Mesenchymal stem cell (in vitro differentiated cells and primary cell): Measurements from ENCODE around the gene MKRN2.
A peak's percentile ranks its signal among the peaks of the same experiment; 100 is the strongest.
"Not testable (repeated sequence)": the region's sequence is repeated elsewhere in the genome, so short reads cannot be mapped to it uniquely, and the experiment has no call there.

ENCODE experiments used
- DNase-seq: peaks from one replicate; pipeline ENCODE4 v3.0.0-alpha.2; 2013
- H2AFZ ChIP-seq: one replicate; pipeline ENCODE4 v1.6.1; 2013; ENCODE audit warnings: low read depth, mild to moderate bottlenecking, control low read depth, inconsistent platforms, low read length, moderate library complexity
- H2AK5ac ChIP-seq: 2 replicates; pipeline ENCODE4 v1.6.1; 2013; ENCODE audit warnings: low read length, moderate library complexity, mild to moderate bottlenecking, inconsistent platforms; ENCODE audit not compliant: severe bottlenecking
- H2BK120ac ChIP-seq: one replicate; pipeline ENCODE4 v1.6.1; 2013; ENCODE audit warnings: low read depth, mild to moderate bottlenecking, inconsistent platforms, low read length, moderate library complexity
- H2BK12ac ChIP-seq, 2 experiments: one replicate each; pipeline ENCODE4 v1.6.1; 2013; ENCODE audit warnings: inconsistent platforms in 2 of 2, low read length in 2 of 2, mild to moderate bottlenecking in 2 of 2, moderate library complexity in 2 of 2, control low read depth in 1 of 2
- H2BK15ac ChIP-seq: one replicate; pipeline ENCODE4 v1.6.1; 2013; ENCODE audit warnings: mild to moderate bottlenecking, low read depth, inconsistent platforms; ENCODE audit not compliant: poor library complexity, severe bottlenecking
- H2BK5ac ChIP-seq: 2 replicates; pipeline ENCODE4 v1.6.1; 2013; ENCODE audit warnings: low read depth, mild to moderate bottlenecking, low read length, control low read depth, inconsistent platforms; ENCODE audit not compliant: poor library complexity, severe bottlenecking
- H3K14ac ChIP-seq, 2 experiments: one replicate each; pipeline ENCODE4 v1.6.1; 2013; ENCODE audit warnings: inconsistent platforms in 2 of 2, low read length in 2 of 2, control low read depth in 1 of 2, mild to moderate bottlenecking in 1 of 2, moderate library complexity in 1 of 2
- H3K18ac ChIP-seq, 2 experiments: one replicate each; pipeline ENCODE4 v1.6.1; 2013; ENCODE audit warnings: inconsistent platforms in 2 of 2, low read length in 2 of 2, control low read depth in 1 of 2, low read depth in 1 of 2, mild to moderate bottlenecking in 1 of 2
- H3K23ac ChIP-seq, 2 experiments: one replicate each; pipeline ENCODE4 v1.6.1; 2013; ENCODE audit warnings: inconsistent platforms in 2 of 2, low read length in 2 of 2, mild to moderate bottlenecking in 2 of 2, moderate library complexity in 2 of 2, control low read depth in 1 of 2
- H3K27ac ChIP-seq: 2 replicates; pipeline ENCODE4 v1.5.1; 2013; ENCODE audit warnings: mild to moderate bottlenecking, moderate library complexity, low read length, control low read depth, inconsistent platforms; ENCODE audit not compliant: poor library complexity, severe bottlenecking
- H3K27me3 ChIP-seq, 2 experiments: 2 replicates each; pipeline versions ENCODE4 v1.6.1 to v1.7.0; 2013; ENCODE audit warnings: low read length in 2 of 2, mild to moderate bottlenecking in 2 of 2, moderate library complexity in 2 of 2, control low read depth in 1 of 2, inconsistent platforms in 1 of 2; ENCODE audit not compliant: control insufficient read depth in 1 of 2, insufficient read depth in 1 of 2
- H3K36me3 ChIP-seq, 2 experiments: 2 replicates each; pipeline versions ENCODE4 v1.6.1 to v1.7.0; 2013; ENCODE audit warnings: low read length in 2 of 2, control low read depth in 1 of 2, inconsistent platforms in 1 of 2, low read depth in 1 of 2, mild to moderate bottlenecking in 1 of 2; ENCODE audit not compliant: insufficient read depth in 2 of 2, control insufficient read depth in 1 of 2
- H3K4ac ChIP-seq, 2 experiments: one replicate each; pipeline ENCODE4 v1.6.1; 2013; ENCODE audit warnings: inconsistent platforms in 2 of 2, low read length in 2 of 2, mild to moderate bottlenecking in 2 of 2, moderate library complexity in 2 of 2, control low read depth in 1 of 2, low read depth in 1 of 2
- H3K4me1 ChIP-seq: 2 replicates; pipeline ENCODE4 v1.6.1; 2013; ENCODE audit warnings: low read depth, low read length, control low read depth; ENCODE audit not compliant: control insufficient read depth, insufficient read depth
- H3K4me2 ChIP-seq: 2 replicates; pipeline ENCODE4 v1.6.1; 2013; ENCODE audit warnings: low read length, mild to moderate bottlenecking, inconsistent platforms; ENCODE audit not compliant: poor library complexity, severe bottlenecking
- H3K4me3 ChIP-seq, 2 experiments: 2 replicates each; pipeline versions ENCODE4 v1.5.1 to v1.7.0; 2013; ENCODE audit warnings: low read length in 2 of 2, mild to moderate bottlenecking in 2 of 2, control low read depth in 1 of 2, low read depth in 1 of 2; ENCODE audit not compliant: insufficient read depth in 1 of 2
- H3K79me1 ChIP-seq: replicated peaks from 2 replicates; pipeline ENCODE4 v1.6.1; 2013; ENCODE audit warnings: mild to moderate bottlenecking, control low read depth, low read length, inconsistent platforms; ENCODE audit not compliant: poor library complexity, severe bottlenecking
- H3K9ac ChIP-seq: 2 replicates; pipeline ENCODE4 v1.7.0; 2013; ENCODE audit warnings: mild to moderate bottlenecking, low read length, moderate library complexity
- H3K9me3 ChIP-seq: 2 replicates; pipeline ENCODE4 v1.7.0; 2013; ENCODE audit warnings: mild to moderate bottlenecking, low read length; ENCODE audit not compliant: control insufficient read depth
- H4K8ac ChIP-seq: one replicate; pipeline ENCODE4 v1.6.1; 2013; ENCODE audit warnings: inconsistent platforms, mild to moderate bottlenecking, low read length, moderate library complexity
- H4K91ac ChIP-seq: one replicate; pipeline ENCODE4 v1.6.1; 2013; ENCODE audit warnings: mild to moderate bottlenecking, low read length, inconsistent platforms
- WGBS: methylation state at CpG from one replicate; pipeline ENCODE4 v1.1.7; 2013; ENCODE audit warnings: mixed read lengths; 5-methylcytosine and 5-hydroxymethylcytosine counted together

MKRN2 gene

DNA sequence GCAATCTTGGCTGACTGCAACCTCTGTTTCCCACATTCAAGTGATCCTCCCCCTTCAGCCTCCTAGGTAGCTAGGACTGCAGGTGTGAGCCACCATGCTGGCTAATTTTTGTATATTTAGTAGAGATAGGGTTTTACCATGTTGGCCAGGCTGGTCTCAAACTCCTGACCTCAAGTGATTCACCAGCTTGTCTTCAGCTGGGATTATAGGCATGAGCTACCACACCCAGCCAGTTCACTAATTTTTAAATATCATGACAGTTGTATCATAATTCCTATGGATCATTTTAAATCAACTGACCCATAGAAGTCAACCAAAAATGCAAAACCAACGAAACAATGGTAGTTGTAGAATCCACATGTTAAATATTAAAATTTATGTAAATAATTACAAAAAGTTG lies 71.9 kb downstream of the MKRN2 start:
- Histone ChIP-seq H4K91ac (no peak overlapping the region), H3K27me3 (no peaks in the 10 kb centered on the region), H3K36me3 (no peaks in the 10 kb centered on the region), H3K18ac (no peak overlapping the region), H2AFZ (no peak overlapping the region), H3K4me3 (no peak overlapping the region), H3K9me3 (no peaks in the 10 kb centered on the region), H3K23ac (no peak overlapping the region), H3K4me2 (no peak overlapping the region), H3K14ac (no peak overlapping the region), H3K4ac (no peak overlapping the region), H2BK12ac (no peak overlapping the region), H2BK15ac (no peak overlapping the region), H2AK5ac (no peak overlapping the region), H3K9ac (no peak overlapping the region), H4K8ac (no peak overlapping the region), H3K27ac (no peak overlapping the region), H3K79me1 (peaks cover 3% of the 10 kb centered on the region), H3K4me1 (peaks cover 16% of the 10 kb centered on the region), H2BK5ac (no peak overlapping the region), H2BK120ac (no peak overlapping the region)
- DNase-seq: no peak
- no CpG with 5 or more reads among the region's 1 CpG for WGBS

DNA sequence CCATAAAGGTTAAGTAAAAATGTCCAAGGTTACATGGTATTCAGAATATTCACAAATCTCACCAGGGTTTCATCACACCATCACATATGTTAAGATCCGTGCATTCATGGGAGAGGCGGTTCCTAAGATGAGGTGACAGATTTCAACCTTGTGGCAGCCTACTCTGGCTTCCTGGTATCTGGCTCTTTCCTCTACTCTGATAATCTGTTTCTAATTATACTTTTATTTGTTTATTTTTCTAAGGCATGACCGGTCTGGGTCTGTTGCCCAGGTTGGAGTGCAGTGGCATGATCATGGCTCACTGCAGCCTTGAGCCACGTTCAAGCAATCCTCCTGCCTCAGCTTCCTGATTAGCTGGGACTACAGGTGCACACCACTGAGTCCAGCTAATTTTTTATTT lies 72.7 kb downstream of the MKRN2 start:
- Histone ChIP-seq H3K18ac (no peak overlapping the region), H4K8ac (no peak overlapping the region), H2AK5ac (no peak overlapping the region), H2BK15ac (no peak overlapping the region), H3K9ac (no peak overlapping the region), H3K4me3 (no peak overlapping the region), H3K4ac (no peak overlapping the region), H2AFZ (no peak overlapping the region), H3K79me1 (peaks cover 6% of the 10 kb centered on the region), H4K91ac (no peak overlapping the region), H3K27me3 (no peaks in the 10 kb centered on the region), H3K14ac (no peak overlapping the region), H3K27ac (no peak overlapping the region), H3K9me3 (no peaks in the 10 kb centered on the region), H3K4me1 (peaks cover 16% of the 10 kb centered on the region), H2BK12ac (no peak overlapping the region), H2BK5ac (no peak overlapping the region), H3K36me3 (peaks cover 0 to under 1% of the 10 kb centered on the region in 2 experiments), H3K4me2 (no peak overlapping the region), H2BK120ac (no peak overlapping the region), H3K23ac (no peak overlapping the region)
- DNase-seq: peak; percentile 29
- WGBS: 61% methylated on average over 4 of the region's 4 CpGs

DNA sequence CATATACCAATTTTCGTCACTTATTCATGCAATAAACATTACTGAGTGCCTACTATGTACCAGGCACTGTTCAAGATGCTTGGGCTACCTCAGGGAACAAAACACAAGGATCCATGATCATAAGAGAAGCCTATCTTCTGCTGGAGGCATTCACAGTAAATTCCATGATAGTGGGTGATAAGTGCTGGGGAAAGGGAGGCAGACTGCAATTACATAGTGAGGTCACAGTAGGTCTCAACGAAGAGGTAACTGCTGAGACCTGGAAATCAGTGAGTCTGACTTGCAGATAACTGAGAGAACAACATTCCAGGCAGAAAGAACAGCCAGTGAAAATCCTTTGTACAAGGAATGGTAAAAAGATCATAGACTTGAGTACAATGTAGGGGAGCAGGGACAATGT lies 73.4 kb downstream of the MKRN2 start:
- Histone ChIP-seq H4K8ac (no peak overlapping the region), H3K27me3 (no peaks in the 10 kb centered on the region), H2BK120ac (no peak overlapping the region), H2AFZ (no peak overlapping the region), H2BK15ac (no peak overlapping the region), H3K4me2 (no peak overlapping the region), H3K9ac (no peak overlapping the region), H2BK5ac (no peak overlapping the region), H3K27ac (no peak overlapping the region), H2BK12ac (no peak overlapping the region), H3K4ac (no peak overlapping the region), H3K4me1 (peaks cover 11% of the 10 kb centered on the region), H3K18ac (peak overlapping the region in 1 of 2 experiments; percentile 21), H3K14ac (peak overlapping the region in 1 of 2 experiments; percentile 1), H3K23ac (no peak overlapping the region), H3K4me3 (no peak overlapping the region), H3K9me3 (no peaks in the 10 kb centered on the region), H4K91ac (no peak overlapping the region), H2AK5ac (no peak overlapping the region), H3K79me1 (peaks cover 6% of the 10 kb centered on the region), H3K36me3 (peaks cover 0 to 2% of the 10 kb centered on the region in 2 experiments)
- DNase-seq: no peak
- WGBS: 79% methylated on average over 2 of the region's 2 CpGs

DNA sequence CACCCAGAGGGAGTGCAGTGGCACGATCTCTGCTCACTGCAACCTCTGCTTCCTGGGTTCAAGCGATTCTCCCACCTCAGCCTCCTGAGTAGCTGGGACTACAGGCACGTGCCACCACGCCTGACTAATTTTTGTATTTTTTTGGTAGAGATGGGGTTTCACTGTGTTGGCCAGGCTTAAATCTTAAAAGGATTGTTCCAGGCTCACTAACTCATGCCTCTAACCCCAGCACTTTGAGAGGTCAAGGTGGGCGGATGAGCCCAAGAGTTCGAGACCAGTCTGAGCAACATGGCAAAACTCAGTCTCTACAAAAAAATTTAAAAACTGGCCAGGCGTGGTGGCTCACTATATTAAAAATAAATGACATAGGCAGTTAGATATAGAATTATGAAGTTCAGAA lies 74.0 kb downstream of the MKRN2 start:
- H2AFZ ChIP-seq, H2BK5ac ChIP-seq, H3K23ac ChIP-seq, H3K14ac ChIP-seq, H3K27ac ChIP-seq, H3K4me2 ChIP-seq, DNase-seq, H3K4me1 ChIP-seq, H2BK12ac ChIP-seq, H2AK5ac ChIP-seq, H4K8ac ChIP-seq, H3K27me3 ChIP-seq, H3K9ac ChIP-seq, H3K18ac ChIP-seq, H2BK120ac ChIP-seq, H3K9me3 ChIP-seq, H3K79me1 ChIP-seq, H3K36me3 ChIP-seq, H2BK15ac ChIP-seq, H3K4me3 ChIP-seq, H4K91ac ChIP-seq, H3K4ac ChIP-seq: not testable (repeated sequence)
- WGBS: 100% methylated on average over 2 of the region's 7 CpGs
